Stomach smooth muscle (tissue), 2 donors: ENCODE measurements around the gene COL6A3.
A peak's percentile ranks its signal among the peaks of the same experiment; 100 is the strongest.

Experiments used
- H3K27ac ChIP-seq: one replicate; pipeline ENCODE4 v1.7.0; 2013; ENCODE audit warnings: mild to moderate bottlenecking, low read length, inconsistent platforms
- H3K27me3 ChIP-seq, 2 donors: one replicate each; pipeline ENCODE4 v1.7.0; 2013; ENCODE audit warnings: low read length in 2 of 2; ENCODE audit not compliant: insufficient read depth in 2 of 2, control insufficient read depth in 1 of 2
- H3K36me3 ChIP-seq, 2 donors: one replicate each; pipeline ENCODE4 v1.7.0; 2013; ENCODE audit warnings: low read length in 2 of 2; ENCODE audit not compliant: control insufficient read depth in 2 of 2, insufficient read depth in 2 of 2
- H3K4me1 ChIP-seq: one replicate; pipeline ENCODE4 v1.7.0; 2013; ENCODE audit warnings: low read length; ENCODE audit not compliant: control insufficient read depth, insufficient read depth
- H3K4me3 ChIP-seq, 2 donors: one replicate each; pipeline ENCODE4 v1.7.0; 2013; ENCODE audit warnings: low read length in 2 of 2
- H3K9ac ChIP-seq, 2 donors: one replicate each; pipeline ENCODE4 v1.7.0; 2013; ENCODE audit warnings: low read length in 2 of 2, mild to moderate bottlenecking in 1 of 2
- H3K9me3 ChIP-seq, 2 donors: one replicate each; pipeline ENCODE4 v1.7.0; 2013; ENCODE audit warnings: low read length in 2 of 2; ENCODE audit not compliant: control insufficient read depth in 2 of 2
- donor health status: healthy.
- donor health status: Pancreatic carcinoma.

The COL6A3 gene

DNA sequence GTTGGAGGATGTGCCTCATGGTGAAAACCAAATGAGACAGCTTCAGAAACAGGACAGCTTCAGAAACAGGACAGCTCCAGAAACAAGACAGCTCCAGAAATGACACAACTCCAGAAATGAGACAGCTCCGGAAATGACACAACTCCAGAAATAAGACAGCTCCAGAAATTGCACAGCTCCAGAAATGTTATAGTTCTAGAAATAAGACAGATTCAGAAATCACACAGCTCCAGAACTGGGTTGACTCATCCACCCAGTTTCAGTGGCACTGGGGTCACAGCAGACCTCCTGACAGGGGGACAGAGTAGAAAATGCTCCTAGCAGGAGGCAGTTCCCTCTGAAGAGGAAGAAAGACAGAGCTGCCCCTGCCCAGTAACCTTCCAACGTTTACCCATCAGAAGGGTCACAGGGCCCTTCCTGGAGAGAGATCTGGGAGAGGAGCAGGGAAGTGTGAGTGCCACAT, 26.9 kb upstream of the COL6A3 start:
- peak overlapping the region; percentile 18 for H3K27ac ChIP-seq
- no peaks in the 10 kb centered on the region for H3K9me3 ChIP-seq
- H3K4me1 ChIP-seq: peaks cover 22% of the 10 kb centered on the region
- H3K36me3 ChIP-seq: no peaks in the 10 kb centered on the region
- H3K27me3 ChIP-seq: peaks cover 0 to 2% of the 10 kb centered on the region in 2 donors
- H3K9ac ChIP-seq: no peak overlapping the region
- H3K4me3 ChIP-seq: no peak overlapping the region

DNA sequence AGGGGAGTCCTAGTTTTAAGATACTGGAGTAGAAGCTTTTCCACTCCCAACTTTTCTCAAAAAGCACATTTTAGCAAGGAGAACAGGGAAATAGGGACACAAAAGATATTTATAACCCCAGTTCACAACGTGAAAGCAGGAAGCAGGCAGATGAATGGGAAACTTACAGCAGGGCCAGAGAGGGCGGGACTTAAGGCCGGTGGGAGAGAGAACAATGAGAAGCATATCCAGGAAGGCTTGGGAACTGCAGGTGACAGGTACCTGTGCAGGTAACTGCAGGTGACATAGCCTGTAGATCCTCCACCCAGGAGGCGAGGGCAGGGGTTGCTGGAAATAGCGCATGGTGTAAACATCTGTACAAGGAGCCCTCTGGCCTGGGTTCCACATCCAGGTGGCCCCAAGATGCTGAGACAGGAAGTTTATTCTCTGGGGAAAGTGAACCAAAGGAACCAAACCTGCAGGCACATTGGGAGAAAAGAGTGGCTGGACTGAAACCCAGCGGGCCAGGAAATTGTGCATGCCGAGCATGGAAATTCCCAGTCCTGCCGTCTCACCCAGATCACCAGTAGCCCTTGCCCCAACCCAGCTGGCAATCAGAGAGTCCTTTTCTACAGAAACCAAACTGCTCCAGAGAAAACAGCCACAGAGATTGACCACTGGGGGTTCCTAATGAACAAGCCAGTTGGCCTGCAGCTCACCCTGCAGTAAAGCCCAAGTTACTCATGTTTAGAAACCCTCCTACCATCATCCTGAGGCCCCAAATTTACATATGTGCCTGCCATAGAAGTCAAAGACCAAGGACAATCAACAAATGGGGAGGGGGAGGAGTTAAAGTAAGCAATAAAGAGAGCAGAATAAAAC, 24.3 kb upstream of the COL6A3 start:
- peaks cover 28% of the 10 kb centered on the region for H3K4me1 ChIP-seq
- H3K9ac ChIP-seq: no peak overlapping the region
- H3K27me3 ChIP-seq: peaks cover 0 to 2% of the 10 kb centered on the region in 2 donors
- no peak overlapping the region for H3K4me3 ChIP-seq
- no peak overlapping the region for H3K27ac ChIP-seq
- H3K36me3 ChIP-seq: no peaks in the 10 kb centered on the region
- H3K9me3 ChIP-seq: no peaks in the 10 kb centered on the region

DNA sequence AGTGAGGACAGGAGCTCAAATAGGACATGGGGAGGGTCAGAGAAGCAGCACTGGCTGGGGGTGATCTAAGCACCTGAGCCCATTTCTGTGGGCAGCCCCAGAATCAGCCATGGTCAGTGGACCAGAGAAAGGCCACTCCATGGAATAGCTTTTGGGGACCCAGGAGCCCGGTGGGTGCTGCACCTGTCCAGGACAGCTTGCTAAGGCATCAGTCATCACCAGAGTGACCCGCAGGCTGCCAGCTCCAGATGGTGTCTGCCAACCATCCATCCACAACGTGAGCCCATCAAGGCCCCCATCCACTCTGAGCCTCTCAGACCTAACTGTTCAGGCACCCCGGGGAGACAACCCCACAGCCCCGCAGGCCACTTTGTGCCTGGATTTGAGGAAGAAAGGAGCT, 23.6 kb upstream of the COL6A3 start:
- H3K4me1 ChIP-seq: peaks cover 25% of the 10 kb centered on the region
- H3K9me3 ChIP-seq: no peaks in the 10 kb centered on the region
- no peak overlapping the region for H3K9ac ChIP-seq
- no peak overlapping the region for H3K4me3 ChIP-seq
- H3K36me3 ChIP-seq: no peaks in the 10 kb centered on the region
- no peaks in the 10 kb centered on the region for H3K27me3 ChIP-seq
- no peak overlapping the region for H3K27ac ChIP-seq

DNA sequence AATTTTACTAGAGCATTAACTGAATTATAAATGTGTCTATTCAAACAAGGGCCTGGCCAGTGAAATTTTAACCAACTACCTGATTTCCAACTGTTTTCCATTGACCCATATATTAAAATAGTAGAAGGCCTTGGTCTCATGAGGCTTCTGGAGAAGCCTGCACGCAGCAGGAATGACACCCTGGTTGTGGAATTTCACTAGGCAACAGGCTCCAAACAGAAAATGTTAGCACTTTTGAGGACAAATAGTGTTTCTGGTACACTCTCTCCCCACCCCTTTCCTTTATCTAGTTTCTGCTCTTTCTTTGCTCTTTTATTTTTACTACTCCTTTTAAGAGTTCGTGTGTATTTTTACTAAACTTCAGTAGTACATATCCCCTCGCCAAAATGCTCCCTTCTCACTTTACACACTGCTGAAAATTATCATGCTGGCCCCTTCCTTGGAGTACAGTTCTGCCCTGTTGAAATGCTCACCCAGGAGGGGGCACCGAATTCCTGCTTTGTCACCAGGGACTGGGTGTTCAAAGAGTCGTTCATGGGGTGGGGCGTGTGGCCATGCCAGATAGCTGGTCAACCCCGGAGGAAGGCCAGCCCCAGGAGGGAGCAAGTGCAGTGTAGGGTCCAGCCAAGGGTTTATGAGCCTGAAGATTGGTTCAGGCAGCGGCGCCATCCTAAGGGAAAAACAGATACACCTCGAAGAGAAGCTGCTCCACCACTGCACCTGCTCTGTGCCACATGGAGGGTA, 22.1 kb upstream of the COL6A3 start:
- Histone ChIP-seq H3K4me1 (peaks cover 24% of the 10 kb centered on the region), H3K36me3 (no peaks in the 10 kb centered on the region), H3K27me3 (no peaks in the 10 kb centered on the region), H3K4me3 (peak overlapping the region in 1 of 2 donors; percentile 22), H3K9ac (no peak overlapping the region), H3K9me3 (no peaks in the 10 kb centered on the region), H3K27ac (peak overlapping the region; percentile 80)

DNA sequence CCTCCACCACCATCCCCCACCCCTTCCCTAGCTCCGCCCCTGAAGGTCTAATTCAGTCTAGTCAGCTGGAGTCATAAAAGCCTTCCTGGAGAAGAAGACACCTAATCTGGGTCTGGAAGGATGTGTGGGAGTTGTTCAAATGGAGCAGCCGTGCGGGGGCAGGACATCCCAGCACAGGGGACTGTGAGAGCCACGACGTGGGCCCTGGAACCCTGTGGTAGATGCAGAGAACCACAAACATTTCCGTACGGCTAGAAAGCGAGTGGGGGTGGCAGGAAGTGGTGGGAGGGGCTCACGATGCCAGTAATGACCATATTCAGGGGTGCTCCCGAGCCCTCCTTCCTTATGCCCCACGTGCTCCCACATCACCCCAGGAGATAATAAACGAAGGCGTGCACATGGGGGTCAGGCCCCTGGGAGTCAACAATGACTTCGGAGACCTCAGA, 20.9 kb upstream of the COL6A3 start:
- Histone ChIP-seq H3K9ac (no peak overlapping the region), H3K4me1 (peaks cover 24% of the 10 kb centered on the region), H3K36me3 (no peaks in the 10 kb centered on the region), H3K9me3 (no peaks in the 10 kb centered on the region), H3K27me3 (no peaks in the 10 kb centered on the region), H3K27ac (peak overlapping the region; percentile 80), H3K4me3 (no peak overlapping the region)

DNA sequence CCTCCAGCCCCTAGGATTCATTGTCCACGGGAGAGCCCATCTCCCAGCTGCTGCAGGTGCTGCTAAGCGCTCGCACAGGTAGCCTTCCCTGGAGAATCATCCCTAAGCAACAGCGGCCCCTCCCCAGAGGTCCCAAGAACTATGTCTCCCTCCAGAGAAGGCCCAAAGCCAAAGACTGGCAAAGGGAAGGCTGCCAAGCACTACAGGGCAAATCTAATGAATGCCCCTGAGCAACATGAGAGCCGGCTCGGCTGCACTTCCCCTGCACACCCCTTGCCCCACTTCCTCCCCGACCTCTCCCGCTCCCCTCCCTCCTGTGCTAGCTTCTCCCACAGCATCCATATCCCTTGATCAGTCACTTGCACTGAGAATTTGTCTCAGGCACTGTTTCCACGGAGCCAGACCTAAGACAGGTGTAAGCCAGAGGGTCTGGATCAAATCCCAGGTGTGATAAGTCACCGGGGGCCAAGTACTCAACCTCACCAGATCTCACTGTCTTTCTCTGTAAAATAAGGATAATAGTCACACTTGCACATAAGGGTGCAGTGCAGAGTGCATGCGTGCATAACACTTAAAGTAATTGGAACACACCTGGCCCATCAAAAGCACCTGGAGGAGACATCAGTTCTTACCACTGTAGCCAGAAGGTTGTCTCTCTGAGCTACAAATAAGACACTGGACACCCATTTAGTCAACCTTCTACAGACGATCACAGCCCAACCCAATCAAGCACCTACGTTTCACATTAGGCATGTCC, 20.1 kb upstream of the COL6A3 start:
- Histone ChIP-seq H3K27me3 (no peaks in the 10 kb centered on the region), H3K4me3 (no peak overlapping the region), H3K4me1 (peaks cover 24% of the 10 kb centered on the region), H3K36me3 (no peaks in the 10 kb centered on the region), H3K27ac (no peak overlapping the region), H3K9me3 (no peaks in the 10 kb centered on the region), H3K9ac (no peak overlapping the region)

DNA sequence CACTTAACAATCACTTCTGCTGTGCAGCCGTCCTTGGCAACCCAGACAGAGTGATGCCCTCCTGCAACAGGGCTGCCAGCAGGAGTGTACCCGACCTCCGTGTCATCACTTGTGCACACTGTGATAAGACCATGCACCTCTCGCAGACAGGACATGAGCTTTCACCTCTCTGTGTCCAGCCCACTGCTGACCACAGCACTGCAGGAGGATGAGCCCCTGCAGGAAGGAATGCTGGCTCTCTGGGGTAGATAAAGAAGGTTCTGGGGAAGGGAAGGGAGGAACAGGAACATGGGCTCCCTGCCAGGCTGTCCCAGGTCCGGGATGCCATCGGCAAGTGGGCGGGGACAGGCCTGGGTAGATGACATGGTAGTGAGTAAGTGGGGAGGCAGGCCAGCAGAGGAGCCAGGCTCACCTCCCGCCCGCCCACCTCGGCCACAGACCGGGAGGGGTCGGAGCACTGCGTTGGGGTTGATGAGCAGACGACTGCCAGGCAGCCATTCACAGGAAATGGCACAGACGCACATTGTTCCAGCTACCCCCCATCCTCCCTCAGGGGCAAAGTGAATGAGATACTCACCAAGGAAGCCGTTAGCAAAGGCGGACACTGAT, 18.6 kb upstream of the COL6A3 start:
- no peaks in the 10 kb centered on the region for H3K36me3 ChIP-seq
- no peaks in the 10 kb centered on the region for H3K9me3 ChIP-seq
- H3K4me1 ChIP-seq: peaks cover 20% of the 10 kb centered on the region
- no peak overlapping the region for H3K27ac ChIP-seq
- H3K9ac ChIP-seq: no peak overlapping the region
- no peaks in the 10 kb centered on the region for H3K27me3 ChIP-seq
- no peak overlapping the region for H3K4me3 ChIP-seq

DNA sequence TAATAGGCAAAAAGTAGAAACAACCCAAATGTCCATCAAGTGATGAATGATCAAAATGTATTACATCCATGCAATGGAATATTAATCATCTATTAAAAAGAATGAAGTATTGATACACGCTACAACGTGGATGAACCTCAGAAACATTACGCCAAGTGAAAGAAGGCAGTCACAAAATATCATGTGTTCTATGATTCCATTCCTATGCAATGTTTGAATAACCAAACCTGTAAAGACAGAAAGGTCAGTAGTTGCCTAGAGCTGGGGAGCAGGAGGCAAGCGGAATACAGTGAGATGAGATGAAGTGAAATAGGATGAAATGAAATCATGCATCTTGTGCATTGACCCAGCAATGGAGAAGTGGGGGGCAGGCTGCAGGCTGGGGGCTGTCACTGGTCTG, 17.9 kb upstream of the COL6A3 start:
- H3K9me3 ChIP-seq: no peaks in the 10 kb centered on the region
- no peak overlapping the region for H3K4me3 ChIP-seq
- peaks cover 20% of the 10 kb centered on the region for H3K4me1 ChIP-seq
- H3K27me3 ChIP-seq: no peaks in the 10 kb centered on the region
- H3K36me3 ChIP-seq: no peaks in the 10 kb centered on the region
- no peak overlapping the region for H3K27ac ChIP-seq
- H3K9ac ChIP-seq: no peak overlapping the region

DNA sequence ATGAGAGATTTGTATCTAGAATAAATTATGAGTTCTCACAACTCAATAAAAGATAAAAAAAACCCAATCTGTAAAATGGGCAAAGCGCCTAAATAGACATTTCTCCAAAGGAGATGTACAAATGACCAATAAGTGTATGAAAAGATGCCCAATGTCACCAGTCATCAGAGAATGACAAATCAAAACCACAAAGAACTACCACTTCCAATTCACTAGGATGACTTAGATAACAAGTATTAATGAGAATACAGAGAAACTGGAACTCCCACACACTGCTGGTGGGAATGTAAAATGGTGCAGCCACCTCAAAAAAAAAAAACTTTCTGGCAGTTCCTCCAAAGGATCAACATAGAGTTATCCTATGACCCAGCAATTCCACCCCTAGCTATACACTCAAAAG, 17.4 kb upstream of the COL6A3 start:
- Histone ChIP-seq H3K36me3 (no peaks in the 10 kb centered on the region), H3K9me3 (no peaks in the 10 kb centered on the region), H3K4me1 (peaks cover 16% of the 10 kb centered on the region), H3K27ac (no peak overlapping the region), H3K4me3 (no peak overlapping the region), H3K9ac (no peak overlapping the region), H3K27me3 (no peaks in the 10 kb centered on the region)

DNA sequence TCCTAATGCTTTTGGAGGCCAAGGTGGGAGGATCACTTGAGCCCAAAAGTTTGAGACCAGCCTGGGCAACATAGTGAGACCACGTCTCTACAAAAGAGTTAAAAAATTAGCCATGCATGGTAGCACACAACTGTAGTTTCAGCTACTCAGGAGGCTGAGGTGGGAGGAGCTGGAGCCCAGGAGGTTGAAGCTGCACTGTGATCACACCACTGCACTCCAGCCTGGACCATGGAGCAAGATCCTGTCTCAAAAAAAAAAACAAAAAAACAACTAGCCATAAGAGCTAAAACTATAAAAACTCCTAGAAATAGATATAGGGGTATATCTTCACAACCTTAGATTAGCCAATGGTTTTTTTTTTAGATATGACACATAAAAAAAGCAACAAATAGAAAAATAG, 16.9 kb upstream of the COL6A3 start:
- H3K9ac ChIP-seq: no peak overlapping the region
- H3K9me3 ChIP-seq: no peaks in the 10 kb centered on the region
- H3K27me3 ChIP-seq: no peaks in the 10 kb centered on the region
- H3K36me3 ChIP-seq: no peaks in the 10 kb centered on the region
- H3K4me3 ChIP-seq: no peak overlapping the region
- H3K4me1 ChIP-seq: peaks cover 11% of the 10 kb centered on the region
- no peak overlapping the region for H3K27ac ChIP-seq
